A549 (cell line): Measurements from ENCODE around the gene ITGA2B.

Experiments used
- CBX8 ChIP-seq: fragments of 200-600 bp; sonication (generic); IDR thresholded peaks from 2 replicates; pipeline ENCODE4 v1.6.1; 2016
- CEBPB ChIP-seq, 2 experiments: fragments of >200 bp in 1 of 2; sonication (Bioruptor Twin) in 1 of 2; formaldehyde crosslinking in 1 of 2; IDR thresholded peaks; 2 replicates each; pipeline ENCODE4 v1.6.1; 2012 to 2016
- CTCF ChIP-seq: fragments of >200 bp; sonication (Bioruptor Twin); formaldehyde crosslinking; IDR thresholded peaks from 3 replicates; pipeline ENCODE4 v1.5.1; 2016
- ELK1 ChIP-seq: fragments of 150-350 bp; IDR thresholded peaks from 2 replicates; pipeline ENCODE4 v1.6.1; 2014; ENCODE audit warnings: low read depth, mild to moderate bottlenecking, low read length
- JUN ChIP-seq, 2 experiments: fragments of >200 bp; sonication (Bioruptor Twin); formaldehyde crosslinking; IDR thresholded peaks; 2 replicates in 1 of 2; 3 replicates in 1 of 2; pipeline ENCODE4 v1.6.1; 2016 to 2017
- KDM1A ChIP-seq: fragments of 200-600 bp; sonication (generic); IDR thresholded peaks from 2 replicates; pipeline ENCODE4 v1.6.1; 2016; ENCODE audit warnings: low read depth, mild to moderate bottlenecking
- MAX ChIP-seq: IDR thresholded peaks from 2 replicates; pipeline ENCODE4 v1.6.1; 2012
- MAZ ChIP-seq: fragments of 150-350 bp; IDR thresholded peaks from 2 replicates; pipeline ENCODE4 v1.6.1; 2014; ENCODE audit warnings: antibody characterized with exemption, low read depth, low read length, borderline replicate concordance
- POLR2A ChIP-seq: IDR thresholded peaks from 2 replicates; pipeline ENCODE4 v1.6.1; 2012; ENCODE audit warnings: mild to moderate bottlenecking, low read length
- RARB ChIP-seq: fragments of 250-450 bp; sonication (Bioruptor Pico); IDR thresholded peaks from 2 replicates; pipeline ENCODE4 v1.8.0; 2021; ENCODE audit warnings: mild to moderate bottlenecking, moderate library complexity
- RNF2 ChIP-seq: fragments of 200-600 bp; sonication (generic); IDR thresholded peaks from 2 replicates; pipeline ENCODE4 v1.6.1; 2016; ENCODE audit warnings: low read depth, mild to moderate bottlenecking, antibody characterized with exemption, moderate library complexity, borderline replicate concordance

GRCh38 chr17:44360826-44361225 is 28.6 kb downstream of the ITGA2B start:
- TF ChIP-seq CTCF: no peak
- no peak for TF ChIP-seq RNF2
- no peak for TF ChIP-seq KDM1A
- TF ChIP-seq MAZ: no peak
- no peak for TF ChIP-seq MAX
- no peak for TF ChIP-seq POLR2A
- TF ChIP-seq CEBPB (IDR thresholded peaks at IDR 0.05): no peak
- no peak for TF ChIP-seq JUN (IDR thresholded peaks at IDR 0.05)
- TF ChIP-seq RARB (CRISPR knock-in tag): no peak
- no peak for TF ChIP-seq ELK1
- TF ChIP-seq CBX8: no peak
